GM19324 (cell line): Measurements from ENCODE around the gene STOML3.

Experiments
- ATAC-seq: cut with Tn5 transposase; IDR thresholded peaks from one replicate; pipeline ENCODE4 v1.9.1; 2021; ENCODE audit warnings: mild to moderate bottlenecking, moderate library complexity; ENCODE audit not compliant: unreplicated experiment, low FRiP score

STOML3 gene

DNA sequence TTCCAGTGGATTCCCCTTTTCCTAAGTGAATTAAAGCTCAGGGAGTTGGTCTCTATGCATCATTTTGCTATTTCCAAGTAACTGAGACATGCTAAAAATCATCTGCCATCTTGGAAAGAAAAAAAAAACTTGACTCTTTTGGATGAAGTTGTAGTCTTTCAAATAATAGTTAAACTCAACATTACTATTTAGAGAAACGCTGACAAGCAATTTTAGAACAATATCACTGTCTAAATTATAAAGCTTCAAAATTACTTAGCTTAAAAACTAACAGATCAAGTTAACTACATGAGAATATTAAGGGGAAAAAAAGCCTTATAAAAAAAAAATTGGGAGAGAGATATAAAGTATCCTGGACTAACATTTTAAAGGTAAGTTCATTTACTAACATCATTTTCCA, 68.5 kb downstream of the STOML3 start:
- ATAC-seq = no peak

DNA sequence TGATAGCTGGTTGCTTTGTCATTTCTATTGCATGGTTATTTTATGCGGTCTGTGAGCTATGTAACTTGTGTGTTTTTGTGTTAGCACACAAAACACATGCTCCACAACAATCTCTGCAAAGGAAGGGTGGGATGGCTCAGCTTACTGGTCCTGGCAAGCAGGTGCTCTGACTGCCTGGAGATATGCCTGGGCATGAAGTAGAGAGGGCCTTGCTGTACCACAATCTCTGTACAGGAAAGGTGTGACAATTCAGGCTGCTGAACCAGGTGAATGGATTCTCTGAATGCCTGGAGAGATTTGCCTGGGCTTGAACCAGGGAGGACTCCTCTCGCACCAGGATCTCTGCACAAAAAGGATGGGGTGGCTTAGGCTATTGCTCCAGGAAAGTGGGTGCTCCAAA, 69.5 kb downstream of the STOML3 start:
- no peak for ATAC-seq
